Hepatic stellate cell (primary cell): ENCODE results near the gene GALNT16.
"Not testable (repeated sequence)": the region's sequence is repeated elsewhere in the genome, so short reads cannot be mapped to it uniquely, and the experiment has no call there.

Experiments used
- DNase-seq: peaks from one replicate; pipeline ENCODE4 v3.0.0; 2011; ENCODE audit warnings: low spot score

Gene GALNT16

DNA sequence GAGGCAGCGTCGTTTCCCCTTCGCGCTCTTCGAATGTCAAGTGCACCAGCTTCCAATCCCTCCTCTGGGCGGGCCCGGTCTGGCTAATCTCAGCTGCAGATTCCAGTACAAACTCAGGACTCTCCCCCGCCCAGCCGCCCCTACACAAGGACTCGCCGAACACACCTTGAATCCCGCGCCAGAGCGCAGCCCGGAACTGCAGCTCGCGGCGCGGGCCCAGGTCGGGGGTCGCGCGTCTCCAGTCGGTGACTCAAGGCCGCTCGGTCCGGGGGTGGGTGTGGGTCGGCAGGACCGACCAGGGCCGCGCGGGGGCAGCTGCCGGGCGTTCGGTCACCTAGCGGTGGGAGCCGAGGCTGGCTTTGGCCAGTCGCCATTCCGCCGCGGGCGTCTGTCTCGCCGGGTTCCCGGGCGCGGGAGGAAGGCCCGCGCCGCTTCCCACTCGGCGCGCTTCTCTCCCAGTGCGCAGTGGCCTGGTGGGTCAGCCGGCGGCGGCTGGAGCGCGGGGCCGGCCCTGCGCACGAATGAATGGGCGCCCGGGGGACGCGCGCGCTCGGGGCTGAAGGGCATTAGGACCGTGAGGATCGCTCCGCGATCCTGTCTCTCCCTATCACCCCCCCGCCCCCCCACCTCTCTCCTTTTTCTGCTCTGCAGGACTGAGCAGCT lies at the start of gene GALNT16:
Gene GALNT16 (plus strand): TSS at position 632 of the 663 bp plus-strand sequence. CDS start 133 bp downstream, outside the sequence.
- peak; percentile 59 for DNase-seq

GRCh38 chr14:69214393-69214792 lies 45.6 kb upstream of the GALNT16 start:
- no peak for DNase-seq

GRCh38 chr14:69217663-69218062 lies 42.3 kb upstream of the GALNT16 start:
- not testable (repeated sequence) for DNase-seq

DNA sequence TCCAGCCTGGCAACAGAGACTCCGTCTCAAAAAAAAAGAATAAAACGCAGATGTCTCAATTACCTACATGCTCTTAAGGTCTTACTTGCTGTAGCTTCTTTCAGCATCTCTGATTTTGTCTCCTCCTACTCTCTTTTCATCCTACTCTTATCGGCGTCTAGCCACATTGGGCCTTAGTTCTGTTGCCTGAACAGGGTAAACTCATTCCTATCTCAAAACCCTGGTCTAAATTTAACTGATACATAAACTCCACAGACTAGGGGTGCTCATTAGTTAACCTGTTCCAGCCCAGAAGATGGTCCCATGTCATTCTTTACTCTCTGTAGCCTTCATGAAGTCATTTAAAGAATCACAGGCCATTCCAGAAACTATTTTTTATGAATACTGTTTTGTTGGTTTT lies 35.0 kb upstream of the GALNT16 start:
- DNase-seq: no peak

- no peak for DNase-seq
Measured at GRCh38 chr14:69226178-69226577, 33.8 kb upstream of the GALNT16 start.

GRCh38 chr14:69226736-69227135 lies 33.2 kb upstream of the GALNT16 start:
- no peak for DNase-seq

DNA sequence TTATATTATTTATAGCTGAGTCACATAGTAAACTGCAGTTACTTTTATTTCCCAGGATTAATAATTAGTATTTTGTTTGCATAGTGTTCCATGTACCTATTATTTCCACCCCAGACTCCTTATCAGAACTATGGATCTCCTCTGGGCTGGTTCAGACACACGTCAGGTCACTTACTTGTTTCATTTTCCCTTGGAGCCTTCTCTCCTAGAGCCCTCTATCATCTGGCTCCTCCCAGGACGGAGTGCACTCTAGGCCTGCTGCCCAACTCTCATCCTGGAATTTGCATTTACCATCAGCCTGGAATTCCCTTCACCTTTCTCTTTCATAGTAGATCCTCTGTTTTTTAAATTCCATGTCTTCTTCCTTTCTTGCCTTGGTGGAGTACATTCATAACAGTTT lies 28.5 kb upstream of the GALNT16 start:
- DNase-seq: no peak

- no peak for DNase-seq
Measured at GRCh38 chr14:69232388-69232787, 27.6 kb upstream of the GALNT16 start.

GRCh38 chr14:69234106-69234505 lies 25.9 kb upstream of the GALNT16 start:
- no peak for DNase-seq

DNA sequence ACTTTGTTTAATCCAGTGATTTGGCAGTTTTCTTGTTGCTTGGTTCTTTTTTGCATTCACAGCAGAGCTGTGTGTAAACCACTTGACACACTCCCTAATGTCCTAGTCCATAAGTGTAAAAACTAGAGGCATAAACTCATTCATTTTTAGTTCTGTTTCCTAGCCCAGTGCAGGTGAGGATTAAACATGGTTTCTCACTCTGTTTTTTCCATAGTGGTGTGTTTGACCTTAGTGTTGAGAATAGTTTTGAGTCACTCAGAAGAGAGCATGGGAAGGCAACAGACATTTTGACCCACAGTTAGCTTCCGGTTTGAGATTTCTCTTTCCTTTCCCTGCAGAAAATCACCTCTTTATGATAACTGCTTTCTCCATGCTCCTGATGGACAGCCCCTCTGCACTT lies 24.2 kb upstream of the GALNT16 start:
- DNase-seq: no peak

DNA sequence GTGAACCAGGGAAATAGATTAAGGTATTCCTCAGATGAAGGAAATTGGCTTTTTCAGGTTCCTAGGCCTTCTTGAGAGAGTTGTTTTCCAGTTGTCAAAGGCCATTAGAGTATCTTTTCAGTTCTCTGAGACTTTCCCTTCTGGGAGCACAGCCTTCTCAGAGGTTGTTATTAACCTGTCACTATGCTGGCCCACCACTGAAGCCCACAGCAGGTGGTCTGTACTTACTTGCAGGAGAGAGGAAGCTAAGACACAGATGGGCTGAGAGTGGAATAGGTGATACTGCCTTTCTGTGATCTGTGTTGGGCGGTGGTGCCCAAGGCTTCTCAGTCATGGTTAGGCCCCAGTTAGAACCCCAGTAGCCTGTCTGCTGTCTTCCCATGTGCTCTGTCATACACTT lies 22.8 kb upstream of the GALNT16 start:
- no peak for DNase-seq

DNA sequence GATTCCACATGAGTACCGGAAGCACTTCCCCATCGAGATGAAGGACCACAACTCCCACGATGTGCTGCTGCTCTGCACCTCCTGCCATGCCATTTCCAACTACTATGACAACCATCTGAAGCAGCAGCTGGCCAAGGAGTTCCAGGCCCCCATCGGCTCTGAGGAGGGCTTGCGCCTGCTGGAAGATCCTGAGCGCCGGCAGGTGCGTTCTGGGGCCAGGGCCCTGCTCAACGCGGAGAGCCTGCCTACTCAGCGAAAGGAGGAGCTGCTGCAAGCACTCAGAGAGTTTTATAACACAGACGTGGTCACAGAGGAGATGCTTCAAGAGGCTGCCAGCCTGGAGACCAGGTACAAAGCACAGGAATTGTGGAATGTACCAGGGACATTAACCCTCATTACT lies 22.4 kb upstream of the GALNT16 start:
- DNase-seq: no peak

DNA sequence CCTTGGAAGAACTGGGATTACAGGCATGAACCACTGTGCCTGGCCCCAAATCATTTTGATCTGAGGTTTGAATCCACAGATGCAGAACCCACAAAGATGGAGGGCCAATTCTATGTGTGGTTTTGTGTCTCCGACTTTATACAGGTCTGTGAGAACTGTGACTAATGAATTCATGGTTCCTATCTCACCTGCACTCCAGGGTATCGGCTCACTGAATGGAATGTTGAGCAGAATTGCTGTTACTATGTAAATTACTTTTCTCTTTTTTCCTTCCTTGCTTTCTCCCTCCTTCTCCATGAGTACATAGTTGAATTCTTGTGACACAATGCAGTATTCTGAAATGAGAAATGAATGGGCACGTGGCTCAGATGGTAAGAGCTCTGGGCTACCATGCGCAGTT lies 21.1 kb upstream of the GALNT16 start:
- no peak for DNase-seq

DNA sequence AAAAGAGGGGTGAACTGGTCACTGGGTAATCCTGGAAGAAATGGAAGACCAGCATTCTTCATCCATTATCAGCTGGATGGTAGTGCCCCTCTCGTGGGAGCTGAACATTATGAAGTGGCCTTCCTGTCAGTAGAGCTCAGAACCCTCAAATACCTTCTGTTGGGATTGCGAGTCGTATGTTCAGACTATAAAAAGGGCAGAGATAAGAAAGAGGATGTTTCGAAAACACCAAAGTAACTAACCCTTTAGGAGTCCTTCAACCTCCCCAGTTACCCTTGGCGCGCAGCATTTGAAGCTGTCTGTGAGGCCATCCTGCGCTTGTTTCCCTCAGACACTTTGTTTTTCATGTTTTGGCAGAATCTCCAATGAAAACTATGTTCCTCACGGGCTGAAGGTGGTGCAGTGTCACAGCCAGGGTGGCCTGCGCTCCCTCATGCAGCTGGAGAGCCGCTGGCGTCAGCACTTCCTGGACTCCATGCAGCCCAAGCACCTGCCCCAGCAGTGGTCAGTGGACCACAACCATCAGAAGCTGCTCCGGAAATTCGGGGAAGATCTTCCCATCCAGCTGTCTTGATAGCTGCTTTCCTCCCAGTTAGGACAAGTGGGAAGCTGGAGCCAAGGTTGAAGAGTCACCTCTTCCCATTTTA lies 19.3 kb upstream of the GALNT16 start:
- no peak for DNase-seq

- no peak for DNase-seq
Measured at GRCh38 chr14:69241577-69241976, 18.4 kb upstream of the GALNT16 start.

GRCh38 chr14:69242311-69243224 lies 17.4 kb upstream of the GALNT16 start:
- peak; percentile 76 for DNase-seq

GRCh38 chr14:69244946-69245345 lies 15.0 kb upstream of the GALNT16 start:
- DNase-seq: no peak

GRCh38 chr14:69246331-69246730 lies 13.6 kb upstream of the GALNT16 start:
- no peak for DNase-seq

DNA sequence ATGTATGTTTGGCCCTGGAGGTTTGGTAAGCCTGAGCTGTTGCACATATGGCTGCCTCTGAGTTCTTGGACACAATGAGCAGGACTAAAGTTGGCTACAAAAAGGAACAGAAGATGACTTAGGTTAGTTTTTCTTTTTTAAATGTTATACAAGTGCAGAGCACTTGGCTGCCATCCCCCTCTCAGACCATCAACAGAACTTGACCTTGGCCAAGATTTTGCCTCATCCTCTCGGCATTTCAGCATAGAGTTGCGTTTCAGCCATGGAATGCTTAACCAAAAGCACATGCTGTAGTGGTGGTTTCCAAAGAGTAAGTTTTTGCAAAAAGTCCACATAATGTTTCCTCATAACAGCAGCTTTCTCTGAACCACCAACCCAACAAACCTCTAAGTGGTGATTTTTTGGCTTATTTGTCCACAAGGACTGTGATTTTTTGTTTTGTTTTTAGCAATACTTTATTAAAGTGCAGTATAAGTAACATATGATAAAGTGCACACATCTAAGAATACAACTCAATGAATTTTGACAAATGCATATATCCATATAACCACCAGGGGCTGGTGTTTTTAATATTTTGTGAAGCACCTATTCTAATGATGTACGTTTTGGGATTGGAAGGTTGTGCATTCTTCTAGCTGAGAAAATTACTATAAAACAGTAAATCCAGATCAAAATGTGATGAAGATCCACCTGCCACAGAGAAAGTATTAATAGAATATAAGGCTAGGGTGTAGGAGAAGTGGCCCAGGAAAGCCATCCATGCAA lies 12.1 kb upstream of the GALNT16 start:
- peak; percentile 36 for DNase-seq

- no peak for DNase-seq
Measured at GRCh38 chr14:69249603-69250002, 10.4 kb upstream of the GALNT16 start.

DNA sequence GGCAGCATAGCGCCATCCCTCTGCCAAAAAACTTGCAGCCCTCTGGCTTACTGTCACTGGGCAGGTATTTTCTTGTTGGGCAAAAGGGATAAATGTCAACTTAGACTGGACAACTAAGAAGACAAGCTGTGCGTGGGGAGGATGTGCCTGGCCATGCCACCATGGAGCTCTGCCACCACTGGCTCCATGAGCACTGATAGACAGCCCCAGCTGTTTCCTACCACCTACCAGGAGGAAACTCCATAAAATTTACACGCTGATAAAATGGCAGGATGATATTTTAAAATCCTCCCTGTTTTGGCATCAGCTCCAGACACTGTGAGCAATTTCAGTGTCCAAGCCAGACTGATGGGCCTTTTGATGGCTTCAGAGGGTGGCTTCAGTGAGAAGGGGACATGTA lies 7.1 kb upstream of the GALNT16 start:
- no peak for DNase-seq

GRCh38 chr14:69259168-69259526 lies 811 bp upstream of the GALNT16 start:
- no peak for DNase-seq
